ENCODE measurements around the gene PDGFC.

Gene PDGFC

GRCh38 chr4:156972379-156973015 lies 898 bp upstream of the PDGFC start:
- DNase-seq: peak; percentile 20

- no peak for DNase-seq
These were observed 379 bp downstream of the PDGFC start for GRCh38 chr4:156971165-156971675.

- peak; percentile 73 for DNase-seq
These were observed 966 bp downstream of the PDGFC start for GRCh38 chr4:156970501-156971164.

GRCh38 chr4:156969911-156970310 lies 1.7 kb downstream of the PDGFC start:
- DNase-seq: no peak

GRCh38 chr4:156969101-156969500 lies 2.5 kb downstream of the PDGFC start:
- DNase-seq: no peak

GRCh38 chr4:156968479-156968984 lies 3.1 kb downstream of the PDGFC start:
- peak; percentile 87 for DNase-seq

GRCh38 chr4:156966836-156967235 lies 4.8 kb downstream of the PDGFC start:
- DNase-seq: peak; percentile 41

- DNase-seq: no peak
These were observed 8.2 kb downstream of the PDGFC start for GRCh38 chr4:156963419-156963818.

GRCh38 chr4:156962528-156962974 lies 9.0 kb downstream of the PDGFC start:
- no peak for DNase-seq

- no peak for DNase-seq
These were observed 9.6 kb downstream of the PDGFC start for GRCh38 chr4:156962058-156962358.

- no peak for DNase-seq
These were observed 10.2 kb downstream of the PDGFC start for GRCh38 chr4:156961196-156962057.

GRCh38 chr4:156959298-156959702 lies 12.3 kb downstream of the PDGFC start:
- DNase-seq: no peak

GRCh38 chr4:156958276-156959074 lies 13.1 kb downstream of the PDGFC start:
- peak; percentile 48 for DNase-seq

- DNase-seq: no peak
These were observed 14.0 kb downstream of the PDGFC start for GRCh38 chr4:156957556-156957955.

- DNase-seq: peak; percentile 46
These were observed 14.7 kb downstream of the PDGFC start for GRCh38 chr4:156956826-156957368.

- no peak for DNase-seq
These were observed 15.2 kb downstream of the PDGFC start for GRCh38 chr4:156956359-156956758.

GRCh38 chr4:156954587-156954986 lies 17.0 kb downstream of the PDGFC start:
- DNase-seq: peak; percentile 56

GRCh38 chr4:156953951-156954350 lies 17.6 kb downstream of the PDGFC start:
- no peak for DNase-seq

- no peak for DNase-seq
These were observed 18.6 kb downstream of the PDGFC start for GRCh38 chr4:156953001-156953400.

GRCh38 chr4:156952078-156952759 lies 19.4 kb downstream of the PDGFC start:
- DNase-seq: no peak

GRCh38 chr4:156950948-156951347 lies 20.7 kb downstream of the PDGFC start:
- DNase-seq: no peak

- no peak for DNase-seq
These were observed 21.5 kb downstream of the PDGFC start for GRCh38 chr4:156950090-156950489.

All from suppressor macrophage treated with lipopolysaccharide for 4 hours (primary cell).